Neural cell (in vitro differentiated cells): ENCODE results near the gene KRTAP4-5.

Experiments
- CTCF ChIP-seq: fragments of 450-650 bp; IDR thresholded peaks from 2 replicates; pipeline ENCODE4 v1.5.1; 2014; ENCODE audit warnings: antibody characterized with exemption, mild to moderate bottlenecking, moderate library complexity; ENCODE audit not compliant: poor library complexity, severe bottlenecking
- EP300 ChIP-seq: fragments of 450-650 bp; conservative IDR thresholded peaks from 2 replicates; pipeline ENCODE4 v1.6.1; 2014; ENCODE audit warnings: antibody characterized with exemption, mild to moderate bottlenecking, moderate library complexity; ENCODE audit not compliant: poor library complexity, severe bottlenecking
- EZH2 ChIP-seq: fragments of 200-600, 300-800 bp; shearing (Covaris generic), sonication (generic); IDR thresholded peaks from 2 replicates; pipeline ENCODE4 v1.6.1; 2014; ENCODE audit warnings: antibody characterized with exemption, low read length, borderline replicate concordance, mild to moderate bottlenecking; ENCODE audit not compliant: insufficient read depth, poor library complexity, severe bottlenecking
- POLR2AphosphoS5 ChIP-seq: IDR thresholded peaks from 2 replicates; pipeline ENCODE4 v1.6.1; 2012
- REST ChIP-seq: IDR thresholded peaks from 2 replicates; pipeline ENCODE4 v1.6.1; 2012; ENCODE audit warnings: borderline replicate concordance
- SMC3 ChIP-seq: fragments of 450-650 bp; conservative IDR thresholded peaks from 2 replicates; pipeline ENCODE4 v1.6.1; 2014; ENCODE audit warnings: antibody characterized with exemption, mild to moderate bottlenecking, moderate library complexity; ENCODE audit not compliant: poor library complexity
- TAF1 ChIP-seq: IDR thresholded peaks from 2 replicates; pipeline ENCODE4 v1.6.1; 2012; ENCODE audit warnings: low read depth

- TF ChIP-seq CTCF (no peak), POLR2AphosphoS5 (no peak), TAF1 (no peak), SMC3 (no peak), EZH2 (no peak), EP300 (no peak), REST (no peak)
Measured at GRCh38 chr17:41190328-41190727, 40.7 kb upstream of the KRTAP4-5 start.
